Activated T-cell treated with anti-CD3 and anti-CD28 coated beads, Interleukin-2, amount 50 U/mL, for 72 hours (primary cell): Measurements from ENCODE around the gene CCBE1. TPM values are rescaled to one million over a fixed set of nuclear protein-coding genes. Genes with fewer than 3 reads are reported as not detected.
A peak's percentile ranks its signal among the peaks of the same experiment; 100 is the strongest.

Experiments
- ATAC-seq, 2 donors: fragments of 150-1000 bp; cut with Tn5 transposase; replicated peaks in 1 of 2; 2 replicates each; pipeline ENCODE4 v1.10.0; 2021; ENCODE audit warnings: moderate library complexity in 2 of 2, mild to moderate bottlenecking in 1 of 2
- DNase-seq, 2 donors: peaks; one replicate each; pipeline ENCODE4 v3.0.0; 2021 to 2022; ENCODE audit warnings: mixed read lengths in 1 of 2
- H3K27ac Mint-ChIP-seq: one replicate; pipeline ENCODE4 v1.8.0; 2022; ENCODE audit warnings: mild to moderate bottlenecking, moderate library complexity, mixed read lengths
- H3K27me3 Mint-ChIP-seq: one replicate; pipeline ENCODE4 v1.8.0; 2022; ENCODE audit warnings: low read depth, mixed read lengths
- H3K36me3 Mint-ChIP-seq, 2 donors: one replicate each; pipeline ENCODE4 v1.8.0; 2022; ENCODE audit warnings: mixed read lengths in 2 of 2, mild to moderate bottlenecking in 1 of 2; ENCODE audit not compliant: insufficient read depth in 2 of 2
- H3K4me1 Mint-ChIP-seq: one replicate; pipeline ENCODE4 v1.8.0; 2022; ENCODE audit warnings: low read depth, mixed read lengths
- H3K4me3 Mint-ChIP-seq, 2 donors: one replicate each; pipeline ENCODE4 v1.8.0; 2022; ENCODE audit warnings: mild to moderate bottlenecking in 2 of 2, mixed read lengths in 2 of 2, moderate library complexity in 2 of 2
- H3K9me3 Mint-ChIP-seq, 2 donors: one replicate each; pipeline ENCODE4 v1.8.0; 2022; ENCODE audit warnings: mixed read lengths in 2 of 2
- total RNA-seq, 2 donors: library from RNA; stranded (reverse); gene quantifications; one replicate each; pipeline ENCODE4 v1.2.3, GENCODE V29; 2022

Gene CCBE1
- total RNA-seq, 2 donors from 2014 or later = 0.81 to 1.2 TPM

DNA sequence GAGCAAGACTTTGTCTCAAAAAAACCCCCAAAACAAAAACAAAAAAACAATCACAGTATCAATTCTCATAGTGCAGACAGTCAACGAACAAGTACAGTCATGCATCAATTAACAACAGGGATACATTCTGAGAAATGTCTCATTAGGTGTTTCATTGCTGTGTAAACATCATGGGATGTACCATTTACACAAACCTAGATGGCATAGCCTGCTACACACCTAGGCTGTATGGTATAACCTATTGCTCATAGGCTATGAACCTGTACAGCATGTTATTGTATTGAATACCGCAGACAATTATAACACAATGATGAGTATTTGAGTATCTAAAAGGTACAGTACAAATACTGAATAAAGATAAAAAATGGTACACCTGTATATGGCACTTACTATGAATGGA, 270.4 kb downstream of the CCBE1 start:
- no peak overlapping the region for H3K4me3 Mint-ChIP-seq
- H3K27ac Mint-ChIP-seq = no peak overlapping the region
- no peaks in the 10 kb centered on the region for H3K9me3 Mint-ChIP-seq
- DNase-seq (no peak), ATAC-seq (no peak)
- no peaks in the 10 kb centered on the region for H3K4me1 Mint-ChIP-seq
- peaks cover 6% of the 10 kb centered on the region for H3K27me3 Mint-ChIP-seq
- no peaks in the 10 kb centered on the region for H3K36me3 Mint-ChIP-seq

DNA sequence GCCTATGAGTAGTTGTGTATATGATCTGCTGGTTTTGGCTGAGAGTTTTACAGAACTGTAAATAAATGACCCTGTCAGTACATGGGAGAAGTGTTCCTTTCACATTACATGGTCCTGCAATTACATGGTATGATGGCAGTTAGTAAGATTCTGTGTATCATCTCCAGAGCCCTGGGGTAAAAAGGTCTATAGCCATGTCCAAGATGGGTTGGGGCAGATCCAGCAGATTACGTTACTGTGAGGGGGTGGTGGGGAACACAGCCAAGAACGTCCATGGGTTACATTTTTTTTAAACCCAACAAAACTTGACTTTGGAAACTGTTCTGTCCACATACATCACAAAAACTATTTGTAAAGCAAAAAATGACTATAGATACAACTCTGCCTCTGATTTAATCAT, 274.0 kb downstream of the CCBE1 start:
- no peaks in the 10 kb centered on the region for H3K9me3 Mint-ChIP-seq
- no peaks in the 10 kb centered on the region for H3K36me3 Mint-ChIP-seq
- H3K27me3 Mint-ChIP-seq = peaks cover 18% of the 10 kb centered on the region
- no peak overlapping the region for H3K27ac Mint-ChIP-seq
- no peak for ATAC-seq
- no peaks in the 10 kb centered on the region for H3K4me1 Mint-ChIP-seq
- H3K4me3 Mint-ChIP-seq = no peak overlapping the region
- DNase-seq = no peak

DNA sequence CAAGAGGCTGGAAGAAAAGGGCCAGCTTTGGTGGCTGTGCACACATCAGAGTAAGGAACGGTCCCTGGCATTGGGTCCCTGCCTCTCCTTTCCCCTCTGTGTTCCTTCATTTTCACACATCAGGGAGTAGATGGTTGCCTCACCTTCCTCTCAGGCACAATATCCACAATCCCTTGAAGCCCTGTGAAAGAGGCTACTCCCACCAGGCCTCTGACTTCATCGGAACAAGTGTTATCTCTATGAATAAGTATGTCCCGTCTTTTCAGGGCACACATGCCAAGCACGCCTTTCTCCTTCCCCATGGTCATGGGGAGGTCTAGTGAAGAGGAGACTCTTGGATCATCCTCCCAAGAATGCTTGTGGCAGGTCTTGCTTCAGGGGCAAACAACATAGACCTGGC, 277.0 kb downstream of the CCBE1 start:
- ATAC-seq = no peak
- H3K27me3 Mint-ChIP-seq = peaks cover 29% of the 10 kb centered on the region

DNA sequence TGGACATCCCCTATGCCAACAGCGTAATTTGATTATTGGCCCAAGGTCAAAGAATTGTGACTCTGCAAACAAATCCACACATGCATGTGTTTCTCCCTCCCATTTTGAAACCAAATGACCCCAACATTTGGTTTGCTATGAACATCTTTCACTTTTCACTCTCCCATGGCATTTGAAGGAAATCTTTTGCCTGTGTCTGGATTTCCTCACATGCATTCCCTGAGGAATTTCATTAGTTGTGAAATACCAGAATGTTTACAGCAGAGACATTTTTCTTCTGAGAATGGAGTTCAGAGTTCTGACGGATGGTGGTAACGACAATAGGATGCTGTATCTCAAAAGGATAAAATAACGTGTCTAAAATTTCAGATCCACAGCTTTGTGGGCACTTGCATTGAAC, 277.8 kb downstream of the CCBE1 start:
- no peak overlapping the region for H3K27ac Mint-ChIP-seq
- no peaks in the 10 kb centered on the region for H3K4me1 Mint-ChIP-seq
- no peaks in the 10 kb centered on the region for H3K9me3 Mint-ChIP-seq
- H3K27me3 Mint-ChIP-seq = peaks cover 33% of the 10 kb centered on the region
- H3K36me3 Mint-ChIP-seq = no peaks in the 10 kb centered on the region
- no peak overlapping the region for H3K4me3 Mint-ChIP-seq
- DNase-seq (no peak), ATAC-seq (no peak)

More for the DNA sequence above, 277.0 kb downstream of the CCBE1 start:
- H3K4me3 Mint-ChIP-seq = no peak overlapping the region
- no peaks in the 10 kb centered on the region for H3K36me3 Mint-ChIP-seq
- no peak overlapping the region for H3K27ac Mint-ChIP-seq
- no peaks in the 10 kb centered on the region for H3K4me1 Mint-ChIP-seq
- no peak for DNase-seq
- H3K9me3 Mint-ChIP-seq = no peaks in the 10 kb centered on the region

DNA sequence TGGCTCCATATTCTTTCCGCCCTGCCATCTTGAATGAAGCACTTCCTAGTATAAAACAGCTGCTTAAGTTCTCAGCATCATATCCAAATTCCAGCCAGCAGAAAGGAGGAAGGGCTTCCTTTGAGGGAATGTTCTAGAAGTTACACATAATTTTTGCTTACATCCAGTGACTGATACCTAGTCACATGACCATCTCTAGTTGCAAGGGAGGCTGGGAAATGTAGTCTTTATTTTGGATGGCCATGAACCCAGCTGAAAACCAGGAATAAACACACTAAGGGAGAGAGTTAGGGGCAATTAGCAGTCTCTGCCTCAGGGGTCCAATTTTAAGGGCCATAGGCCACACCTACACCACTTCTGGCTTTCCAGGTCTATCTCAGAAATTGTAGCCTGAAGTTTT, 280.4 kb downstream of the CCBE1 start:
- no peak for DNase-seq
- ATAC-seq = no peak
- Mint-ChIP-seq H3K27ac (no peak overlapping the region), H3K36me3 (no peaks in the 10 kb centered on the region), H3K4me1 (no peaks in the 10 kb centered on the region), H3K27me3 (peaks cover 51% of the 10 kb centered on the region), H3K4me3 (no peak overlapping the region), H3K9me3 (no peaks in the 10 kb centered on the region)

DNA sequence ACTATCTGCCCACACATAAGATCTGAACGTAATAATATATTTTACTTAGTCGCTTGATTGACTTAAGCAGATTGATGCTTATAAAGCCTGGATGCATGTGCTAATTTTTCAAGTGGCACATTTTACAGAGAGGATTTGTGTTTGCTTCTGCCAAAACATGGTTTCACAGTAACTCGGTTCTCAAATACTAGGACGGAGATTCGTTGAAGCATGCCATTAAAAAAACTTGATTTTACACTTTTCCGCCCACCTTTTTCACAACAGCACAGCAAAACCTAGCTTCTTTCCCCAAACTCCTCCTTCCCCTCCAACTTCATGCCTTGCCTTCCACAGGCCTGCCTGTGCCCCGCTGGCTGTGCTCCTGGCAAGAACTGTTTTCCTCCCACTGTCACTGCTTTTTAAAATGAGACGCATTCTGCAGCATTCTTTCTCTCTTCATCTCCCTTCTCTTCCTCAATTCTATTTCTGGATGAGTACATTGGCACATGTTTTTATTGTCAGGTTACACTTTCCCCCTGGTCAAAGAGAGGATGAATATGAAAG, 283.0 kb downstream of the CCBE1 start:
- H3K4me1 Mint-ChIP-seq = no peaks in the 10 kb centered on the region
- no peaks in the 10 kb centered on the region for H3K36me3 Mint-ChIP-seq
- H3K4me3 Mint-ChIP-seq = no peak overlapping the region
- no peaks in the 10 kb centered on the region for H3K9me3 Mint-ChIP-seq
- DNase-seq (no peak), ATAC-seq (no peak)
- H3K27ac Mint-ChIP-seq = no peak overlapping the region
- H3K27me3 Mint-ChIP-seq = peaks cover 45% of the 10 kb centered on the region

DNA sequence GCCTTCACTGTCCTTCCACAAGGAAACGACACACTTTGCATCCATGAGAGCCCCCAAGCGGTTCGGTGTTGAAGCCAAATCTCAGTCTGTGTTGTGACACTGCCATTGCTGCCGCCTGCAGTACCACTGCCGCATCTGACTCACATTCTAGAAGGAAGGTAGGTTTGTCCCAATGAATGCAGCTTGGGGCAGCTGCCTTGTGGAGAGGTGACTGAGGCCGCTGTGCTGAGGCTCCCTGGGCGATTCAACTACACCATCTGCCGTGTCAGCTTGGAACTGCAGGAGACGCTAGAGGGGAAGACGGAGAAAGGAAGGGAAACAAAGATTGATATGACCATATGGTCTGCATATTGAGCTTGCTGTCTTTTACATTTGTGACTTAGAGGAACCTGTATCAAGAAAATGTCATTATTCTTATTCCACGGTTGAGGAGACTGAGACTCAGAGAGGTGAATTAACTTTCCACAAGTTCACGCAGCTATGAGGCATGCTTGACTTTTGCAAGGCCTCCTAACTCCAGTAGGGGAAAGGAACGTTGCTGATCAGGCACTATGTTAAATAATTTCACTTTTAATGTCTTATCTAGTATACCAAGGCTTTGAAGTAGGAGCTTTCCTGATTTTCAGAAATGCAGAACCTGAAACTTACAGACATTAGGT, 294.7 kb downstream of the CCBE1 start:
- ATAC-seq (peak; percentile 100), DNase-seq (peak; percentile 77 to 80)
- H3K4me1 Mint-ChIP-seq = peaks cover 7% of the 10 kb centered on the region
- no peaks in the 10 kb centered on the region for H3K9me3 Mint-ChIP-seq
- no peaks in the 10 kb centered on the region for H3K36me3 Mint-ChIP-seq
- no peak overlapping the region for H3K27ac Mint-ChIP-seq
- H3K4me3 Mint-ChIP-seq = no peak overlapping the region
- H3K27me3 Mint-ChIP-seq = peaks cover 11% of the 10 kb centered on the region

DNA sequence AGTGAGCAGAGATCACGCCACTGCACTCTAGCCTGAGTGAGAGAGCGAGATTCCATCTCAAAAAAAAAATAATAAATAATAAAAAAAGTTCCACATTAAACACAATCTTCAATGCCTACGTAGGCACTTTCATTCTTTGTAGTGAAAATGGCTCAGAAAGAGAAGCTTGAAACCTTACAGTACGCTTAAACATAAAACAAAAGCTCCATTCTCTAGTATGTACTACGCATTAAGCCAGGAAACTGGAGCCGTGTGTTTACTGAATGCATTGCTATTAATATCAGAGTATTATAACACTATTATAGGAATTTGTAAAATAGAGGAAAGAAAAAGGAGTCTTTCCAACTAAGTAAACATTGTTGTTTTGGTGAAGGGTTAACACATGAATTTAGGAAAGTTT, 296.8 kb downstream of the CCBE1 start:
- DNase-seq = no peak
- Mint-ChIP-seq H3K36me3 (no peaks in the 10 kb centered on the region), H3K27me3 (peaks cover 21% of the 10 kb centered on the region), H3K4me1 (peaks cover 14% of the 10 kb centered on the region), H3K4me3 (no peak overlapping the region), H3K27ac (no peak overlapping the region), H3K9me3 (no peaks in the 10 kb centered on the region)
- ATAC-seq = no peak

DNA sequence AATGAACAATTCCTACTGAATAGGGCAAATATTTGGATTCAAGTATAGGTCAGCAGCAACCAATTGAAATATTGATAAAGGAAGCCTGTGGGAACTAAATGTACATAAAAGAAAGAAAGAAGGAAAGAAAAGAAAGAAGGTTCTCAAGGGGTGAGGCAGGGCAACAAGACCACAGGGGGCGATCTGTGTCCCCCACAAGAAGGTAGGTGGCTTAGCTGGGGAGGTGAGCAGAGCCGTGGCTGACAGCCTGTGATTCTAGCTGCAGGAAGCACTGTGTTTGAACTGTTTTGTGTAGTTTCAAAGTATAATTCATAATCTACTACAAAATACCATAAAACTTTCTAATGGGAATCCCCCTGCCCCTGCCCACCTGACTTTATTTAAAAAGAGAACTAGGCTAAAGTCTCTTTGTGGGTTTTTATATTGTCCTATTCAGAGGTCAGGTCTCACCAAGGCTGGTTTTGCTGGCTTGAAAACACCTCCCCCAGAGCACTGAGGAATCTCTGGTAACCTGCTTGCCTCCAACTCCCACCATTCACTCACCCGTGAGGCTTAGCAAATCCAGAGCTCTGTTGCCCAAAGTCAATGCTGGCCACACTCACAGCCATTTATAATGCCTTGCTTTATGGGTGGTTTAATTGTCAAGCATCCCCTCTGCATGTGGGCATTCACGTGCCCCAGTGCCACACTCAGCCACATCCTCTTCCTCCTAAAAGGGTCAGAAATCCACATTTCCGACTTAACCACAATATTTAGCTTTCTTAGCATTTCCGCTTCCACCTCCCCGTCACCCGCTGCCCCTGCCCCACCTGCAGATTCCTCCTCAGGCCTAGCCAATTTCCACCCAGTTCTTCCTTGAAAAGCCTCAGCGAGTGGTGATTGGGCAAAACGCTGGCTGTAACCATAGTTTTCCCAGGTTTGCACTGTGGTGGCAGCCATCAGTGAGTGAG, 301.7 kb downstream of the CCBE1 start:
- no peaks in the 10 kb centered on the region for H3K9me3 Mint-ChIP-seq
- H3K4me3 Mint-ChIP-seq = no peak overlapping the region
- H3K4me1 Mint-ChIP-seq = peaks cover 13% of the 10 kb centered on the region
- DNase-seq (no peak), ATAC-seq (no peak)
- H3K27me3 Mint-ChIP-seq = peaks cover 36% of the 10 kb centered on the region
- no peaks in the 10 kb centered on the region for H3K36me3 Mint-ChIP-seq
- no peak overlapping the region for H3K27ac Mint-ChIP-seq

DNA sequence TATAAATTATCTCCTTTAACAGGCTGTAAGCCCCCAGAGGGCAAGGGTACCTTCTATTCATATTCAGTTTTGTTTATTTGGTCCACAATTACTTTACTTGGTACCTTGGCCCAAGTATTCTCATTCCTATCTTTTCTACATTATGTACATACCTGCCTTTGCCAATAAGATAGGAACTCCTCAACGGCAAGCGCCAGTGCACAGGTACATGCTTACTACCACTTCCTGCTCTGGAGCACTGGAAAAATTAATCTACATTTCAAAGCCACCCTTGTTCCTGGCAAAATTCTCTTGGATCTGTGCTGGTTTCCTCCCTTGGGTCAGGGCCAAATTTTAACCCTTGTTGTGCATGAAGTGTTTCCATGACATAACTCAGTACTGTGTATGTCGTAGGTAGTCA, 303.8 kb downstream of the CCBE1 start:
- Mint-ChIP-seq H3K9me3 (no peaks in the 10 kb centered on the region), H3K27me3 (peaks cover 36% of the 10 kb centered on the region), H3K4me1 (peaks cover 13% of the 10 kb centered on the region), H3K36me3 (no peaks in the 10 kb centered on the region), H3K27ac (no peak overlapping the region), H3K4me3 (no peak overlapping the region)
- no peak for DNase-seq
- no peak for ATAC-seq

DNA sequence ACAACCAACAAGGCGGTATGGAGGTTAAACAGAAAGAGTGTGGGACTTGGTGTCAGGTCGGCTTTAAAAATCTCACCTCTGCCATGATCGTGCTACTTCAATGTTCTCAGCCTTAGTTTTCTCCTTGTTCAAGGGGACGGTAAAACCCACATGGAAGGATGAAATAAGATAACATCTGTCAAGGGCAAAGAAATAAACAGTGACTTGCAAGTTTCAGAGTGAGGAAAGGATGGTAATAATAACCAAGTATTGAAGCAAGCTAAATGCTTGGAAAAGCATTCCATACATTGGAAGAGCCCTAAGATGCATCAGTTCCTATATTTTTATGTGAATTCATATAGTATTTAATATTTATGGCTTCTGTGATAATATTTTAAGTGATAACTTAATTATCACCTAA, 308.4 kb downstream of the CCBE1 start:
- Mint-ChIP-seq H3K27ac (no peak overlapping the region), H3K9me3 (no peaks in the 10 kb centered on the region), H3K36me3 (no peaks in the 10 kb centered on the region), H3K4me1 (no peaks in the 10 kb centered on the region), H3K4me3 (no peak overlapping the region), H3K27me3 (peaks cover 11% of the 10 kb centered on the region)
- ATAC-seq = no peak
- DNase-seq = no peak

DNA sequence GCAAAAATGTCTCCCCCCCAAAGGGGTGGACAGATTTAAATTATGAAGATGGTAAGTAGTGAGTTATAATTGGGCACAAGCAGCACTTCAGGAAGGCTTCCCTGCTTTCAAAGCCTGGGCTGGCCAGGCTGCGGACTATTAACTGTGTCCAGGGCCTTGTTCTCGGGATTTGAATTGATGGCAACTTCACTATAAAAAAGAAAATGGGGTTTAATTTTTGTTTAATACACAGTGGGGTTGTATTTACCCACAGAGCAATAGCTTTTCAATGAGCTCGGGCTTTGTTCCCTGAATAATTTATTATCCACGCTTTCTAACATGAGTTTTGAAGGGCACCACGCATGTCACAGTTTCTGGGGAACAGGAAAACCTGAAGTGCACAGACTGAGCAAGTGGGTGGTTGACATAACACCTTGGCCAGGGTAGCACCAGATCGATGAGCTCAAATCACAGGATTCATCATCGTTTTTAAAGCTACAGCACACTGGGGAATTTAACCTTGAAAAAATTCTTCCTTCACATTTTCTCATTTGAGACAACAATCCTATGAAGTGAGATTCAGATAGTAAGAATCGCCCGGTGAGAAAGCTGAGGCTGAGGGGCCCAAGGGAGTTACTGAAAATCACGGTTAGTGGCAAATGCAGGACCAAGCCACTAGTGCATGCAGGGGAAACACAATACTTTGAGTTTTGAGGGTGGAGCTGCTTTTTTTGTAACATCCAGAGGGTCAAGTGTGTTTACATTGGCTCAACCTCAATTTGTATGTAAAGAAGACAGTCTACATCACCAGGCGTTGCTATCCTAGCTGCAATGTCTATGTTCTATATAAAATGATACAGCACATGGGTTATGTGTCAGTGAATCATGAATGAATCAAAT, 309.3 kb downstream of the CCBE1 start:
- ATAC-seq = no peak
- H3K4me3 Mint-ChIP-seq = no peak overlapping the region
- H3K9me3 Mint-ChIP-seq = no peaks in the 10 kb centered on the region
- H3K4me1 Mint-ChIP-seq = no peaks in the 10 kb centered on the region
- no peaks in the 10 kb centered on the region for H3K36me3 Mint-ChIP-seq
- DNase-seq = no peak
- no peak overlapping the region for H3K27ac Mint-ChIP-seq
- H3K27me3 Mint-ChIP-seq = peaks cover 7% of the 10 kb centered on the region
